Retinal pigment epithelial cell (primary cell): ENCODE data around the gene WDR35.
"Not testable (repeated sequence)": the region's sequence is repeated elsewhere in the genome, so short reads cannot be mapped to it uniquely, and the experiment has no call there.

ENCODE experiments used
- DNase-seq: peaks from one replicate; pipeline ENCODE4 v3.0.0-alpha.2; 2010; ENCODE audit warnings: low read depth
- H3K4me3 ChIP-seq: 2 replicates; pipeline ENCODE4 v1.5.1; 2011; ENCODE audit warnings: mild to moderate bottlenecking, low read length, control low read depth, moderate library complexity
- CTCF ChIP-seq: conservative IDR thresholded peaks from 2 replicates; pipeline ENCODE4 v1.5.1; 2011; ENCODE audit warnings: low read depth, low read length, control low read depth, inconsistent platforms

WDR35 gene

GRCh38 chr2:19929226-19929625 is 60.7 kb downstream of the WDR35 start:
- H3K4me3 ChIP-seq: no peak overlapping the region
- DNase-seq: no peak

GRCh38 chr2:19927816-19928215 is 62.1 kb downstream of the WDR35 start:
- DNase-seq, H3K4me3 ChIP-seq: not testable (repeated sequence)

More at GRCh38 chr2:19929226-19929625, 60.7 kb downstream of the WDR35 start:
- no peak for TF ChIP-seq CTCF

- DNase-seq, H3K4me3 ChIP-seq: not testable (repeated sequence)
Observed at GRCh38 chr2:19924526-19924925, 65.4 kb downstream of the WDR35 start.

- DNase-seq, H3K4me3 ChIP-seq: not testable (repeated sequence)
Observed at GRCh38 chr2:19922188-19922587, 67.7 kb downstream of the WDR35 start.

- TF ChIP-seq CTCF: no peak
- no peak overlapping the region for H3K4me3 ChIP-seq
- no peak for DNase-seq
Observed at GRCh38 chr2:19916385-19916950, 73.4 kb downstream of the WDR35 start.

GRCh38 chr2:19914266-19914975 is 75.5 kb downstream of the WDR35 start:
- DNase-seq: no peak
- H3K4me3 ChIP-seq: no peak overlapping the region
- no peak for TF ChIP-seq CTCF

GRCh38 chr2:19911808-19912509 is 77.9 kb downstream of the WDR35 start:
- TF ChIP-seq CTCF: no peak
- DNase-seq: no peak

GRCh38 chr2:19902216-19902740 is 87.6 kb downstream of the WDR35 start:
- no peak for TF ChIP-seq CTCF
- H3K4me3 ChIP-seq: peak overlapping the region; percentile 72
- DNase-seq: no peak

More at GRCh38 chr2:19911808-19912509, 77.9 kb downstream of the WDR35 start:
- H3K4me3 ChIP-seq: no peak overlapping the region
